Left ventricle myocardium inferior (tissue), 1 donor: ENCODE results near the gene RAB23. TPM values are rescaled to one million over a fixed set of nuclear protein-coding genes. Genes with fewer than 3 reads are reported as not detected.

ENCODE experiments used
- DNase-seq: peaks from one replicate; pipeline ENCODE4 v3.0.0-alpha.2; 2020
- H3K27ac ChIP-seq: fragments of 200-600 bp; replicated peaks from 2 replicates; pipeline ENCODE4 v1.8.0; 2021
- H3K27me3 ChIP-seq: fragments of 200-600 bp; 2 replicates; pipeline ENCODE4 v1.8.0; 2021; ENCODE audit warnings: low read depth
- H3K36me3 ChIP-seq: fragments of 200-600 bp; 2 replicates; pipeline ENCODE4 v1.8.0; 2021
- H3K4me1 ChIP-seq: fragments of 200-600 bp; 2 replicates; pipeline ENCODE4 v1.8.0; 2021
- H3K4me3 ChIP-seq: fragments of 200-600 bp; 2 replicates; pipeline ENCODE4 v1.8.0; 2021; ENCODE audit warnings: mild to moderate bottlenecking, moderate library complexity
- H3K9me3 ChIP-seq: fragments of 200-600 bp; replicated peaks from 2 replicates; pipeline ENCODE4 v1.8.0; 2021
- CTCF ChIP-seq: fragments of 200-600 bp; IDR thresholded peaks from 2 replicates; pipeline ENCODE4 v1.8.0; 2021; ENCODE audit warnings: antibody characterized with exemption, mild to moderate bottlenecking, borderline replicate concordance
- intact Hi-C: fragments of 100-400 bp; cut with micrococcal nuclease; formaldehyde crosslinking; loops from one replicate; pipeline ENCODE4 v1.11.0; 2022
- total RNA-seq: library from RNA; stranded (reverse); fragmentation: NEBNext Ultra II Directional; extraction: Animal tissue kit (Norgen Biotek cat#: 25700); gene quantifications from one replicate; pipeline ENCODE4 v1.2.1, GENCODE V29; 2021
- donor health status: DM: no; HTN: yes; CAD: no; lungs with severe emphysema.

RAB23 gene
- total RNA-seq, 1 donor from 2014 or later: 10.9 TPM

GRCh38 chr6:57209030-57209429, 13.1 kb downstream of the RAB23 start:
- Histone ChIP-seq H3K36me3 (no peaks in the 10 kb centered on the region), H3K9me3 (no peaks in the 10 kb centered on the region), H3K4me1 (no peaks in the 10 kb centered on the region), H3K27ac (no peak overlapping the region), H3K4me3 (no peak overlapping the region), H3K27me3 (no peaks in the 10 kb centered on the region)
- no peak for TF ChIP-seq CTCF
- intact Hi-C loops: no loop called here
- DNase-seq: no peak

DNA sequence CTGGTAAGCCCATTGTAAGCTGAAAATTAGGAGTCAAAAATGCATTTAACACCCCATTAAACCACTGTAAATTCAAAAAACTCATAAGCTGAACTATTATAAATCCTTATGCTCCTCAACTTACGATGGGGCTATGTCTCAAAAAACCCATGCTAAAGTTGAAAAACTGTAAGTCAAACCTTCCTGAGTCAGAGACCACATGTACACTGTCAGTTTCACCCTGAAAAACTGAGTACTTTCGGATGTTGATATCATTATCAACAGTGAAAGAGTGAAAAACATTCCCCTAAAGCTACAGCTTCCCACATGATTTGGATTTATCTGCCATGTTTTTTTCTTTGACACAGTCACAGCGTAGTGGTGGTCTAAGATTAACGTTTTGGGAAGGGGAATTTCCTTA, 14.2 kb downstream of the RAB23 start:
- no peak for DNase-seq
- no peaks in the 10 kb centered on the region for H3K9me3 ChIP-seq
- no peaks in the 10 kb centered on the region for H3K36me3 ChIP-seq
- H3K4me1 ChIP-seq: no peaks in the 10 kb centered on the region
- no peak overlapping the region for H3K4me3 ChIP-seq
- no peak for TF ChIP-seq CTCF
- intact Hi-C loops: no loop called here
- no peak overlapping the region for H3K27ac ChIP-seq
- no peaks in the 10 kb centered on the region for H3K27me3 ChIP-seq

DNA sequence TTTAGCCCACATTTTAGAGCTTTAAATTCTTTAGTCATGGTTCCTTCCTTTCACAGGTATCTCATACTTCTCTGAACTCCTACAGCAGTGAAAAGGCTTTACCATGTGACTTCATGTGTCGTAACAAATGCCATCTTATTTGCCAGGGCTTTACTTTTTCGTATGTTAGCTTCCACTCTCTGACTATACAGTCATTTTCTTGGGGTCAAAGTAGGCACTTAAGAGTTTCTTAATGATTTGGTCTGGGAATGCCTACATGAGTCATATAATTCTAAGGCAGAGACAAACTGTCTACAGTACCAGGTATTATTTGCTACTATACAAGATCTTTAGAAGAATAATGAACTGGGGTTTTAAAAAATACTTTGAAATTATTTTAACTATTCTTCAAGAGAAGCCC, 15.0 kb downstream of the RAB23 start:
- no peaks in the 10 kb centered on the region for H3K9me3 ChIP-seq
- no peak overlapping the region for H3K4me3 ChIP-seq
- no peak for DNase-seq
- no peaks in the 10 kb centered on the region for H3K36me3 ChIP-seq
- no peak overlapping the region for H3K27ac ChIP-seq
- H3K4me1 ChIP-seq: no peaks in the 10 kb centered on the region
- no peak for TF ChIP-seq CTCF
- intact Hi-C loops: no loop called here
- no peaks in the 10 kb centered on the region for H3K27me3 ChIP-seq

DNA sequence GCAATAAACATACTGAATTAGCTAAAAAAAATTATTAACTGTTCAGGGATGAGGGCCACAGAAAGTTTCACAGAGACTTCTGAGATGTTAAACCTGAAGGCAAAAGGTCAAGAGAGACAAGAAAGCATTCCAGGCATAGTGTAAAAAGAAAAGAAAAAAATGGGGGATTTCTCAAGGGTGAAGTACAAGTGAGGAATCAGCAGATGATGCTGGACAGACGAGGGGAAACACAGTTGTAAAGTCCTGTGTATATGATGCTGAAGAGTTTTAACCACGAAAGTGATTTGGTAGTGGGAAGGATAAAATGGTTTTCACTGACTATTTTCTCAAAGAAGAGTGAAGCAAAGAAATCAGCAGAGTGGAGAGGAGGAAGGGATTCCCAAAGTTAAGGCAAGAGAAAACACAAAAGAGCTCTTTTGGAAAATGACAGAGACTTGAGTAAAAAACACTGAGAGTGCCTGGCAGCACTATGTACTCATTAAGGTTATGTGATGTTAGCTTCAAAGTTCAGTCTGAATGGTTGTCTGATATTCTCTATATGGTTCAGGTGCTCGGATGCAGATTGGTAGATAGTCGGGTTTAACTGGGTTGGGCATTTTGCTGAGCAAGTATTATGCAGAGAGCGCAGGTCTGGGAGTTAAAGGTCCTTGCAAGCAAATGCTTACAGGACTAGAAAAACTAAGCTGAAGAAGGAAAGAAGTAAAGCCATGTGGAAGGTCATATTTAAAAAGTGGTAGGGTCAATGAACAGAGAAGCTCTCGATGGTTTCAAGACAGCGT, 16.4 kb downstream of the RAB23 start:
- no peak overlapping the region for H3K4me3 ChIP-seq
- TF ChIP-seq CTCF: no peak
- DNase-seq: no peak
- no peaks in the 10 kb centered on the region for H3K4me1 ChIP-seq
- H3K27ac ChIP-seq: no peak overlapping the region
- H3K9me3 ChIP-seq: no peaks in the 10 kb centered on the region
- H3K27me3 ChIP-seq: no peaks in the 10 kb centered on the region
- H3K36me3 ChIP-seq: no peaks in the 10 kb centered on the region
- intact Hi-C loops: no loop called here

DNA sequence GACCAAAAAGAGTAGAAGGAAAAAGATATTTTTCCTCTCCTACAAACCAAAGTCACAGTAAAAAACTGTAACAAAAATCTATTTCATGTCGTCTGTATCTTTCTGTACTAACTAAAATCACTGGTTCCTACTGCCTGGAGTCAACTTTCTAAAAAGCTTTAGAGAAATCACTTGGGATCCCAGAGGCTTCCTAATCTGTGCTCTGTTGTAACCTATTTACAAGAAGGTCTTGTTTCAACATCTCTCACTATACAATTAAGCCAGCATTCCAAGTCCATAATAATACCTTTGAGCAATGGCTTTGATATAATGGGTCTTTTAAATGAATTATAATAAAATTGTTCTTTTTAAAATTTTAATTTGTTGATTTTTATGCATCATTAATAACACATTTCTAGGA, 20.4 kb downstream of the RAB23 start:
- no peak overlapping the region for H3K4me3 ChIP-seq
- no peaks in the 10 kb centered on the region for H3K27me3 ChIP-seq
- H3K9me3 ChIP-seq: no peaks in the 10 kb centered on the region
- H3K27ac ChIP-seq: no peak overlapping the region
- no peak for DNase-seq
- intact Hi-C loops: no loop called here
- H3K36me3 ChIP-seq: no peaks in the 10 kb centered on the region
- no peak for TF ChIP-seq CTCF
- no peaks in the 10 kb centered on the region for H3K4me1 ChIP-seq
